ENCODE measurements around the gene PRKN.

DNA sequence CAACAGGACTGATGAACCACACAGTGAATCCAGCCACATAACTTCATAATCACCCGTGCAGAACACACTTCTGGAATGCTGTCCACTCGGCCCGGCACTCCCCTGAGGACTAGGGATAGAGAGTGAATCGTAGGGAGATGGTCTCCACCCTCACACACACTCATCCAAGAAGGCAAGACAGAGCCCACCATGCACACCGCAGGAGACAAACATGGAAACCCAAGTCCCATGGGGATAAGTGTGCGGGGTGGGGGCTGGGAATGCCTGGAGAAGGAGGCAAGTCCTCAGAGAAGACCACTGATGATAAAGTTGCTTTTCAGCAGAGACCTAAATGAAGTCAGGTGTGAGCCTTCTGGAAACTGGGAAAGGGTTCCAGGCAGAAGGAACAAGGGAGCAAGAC, 1054.5 kb downstream of the PRKN start:
- TF ChIP-seq, protein P1, sequence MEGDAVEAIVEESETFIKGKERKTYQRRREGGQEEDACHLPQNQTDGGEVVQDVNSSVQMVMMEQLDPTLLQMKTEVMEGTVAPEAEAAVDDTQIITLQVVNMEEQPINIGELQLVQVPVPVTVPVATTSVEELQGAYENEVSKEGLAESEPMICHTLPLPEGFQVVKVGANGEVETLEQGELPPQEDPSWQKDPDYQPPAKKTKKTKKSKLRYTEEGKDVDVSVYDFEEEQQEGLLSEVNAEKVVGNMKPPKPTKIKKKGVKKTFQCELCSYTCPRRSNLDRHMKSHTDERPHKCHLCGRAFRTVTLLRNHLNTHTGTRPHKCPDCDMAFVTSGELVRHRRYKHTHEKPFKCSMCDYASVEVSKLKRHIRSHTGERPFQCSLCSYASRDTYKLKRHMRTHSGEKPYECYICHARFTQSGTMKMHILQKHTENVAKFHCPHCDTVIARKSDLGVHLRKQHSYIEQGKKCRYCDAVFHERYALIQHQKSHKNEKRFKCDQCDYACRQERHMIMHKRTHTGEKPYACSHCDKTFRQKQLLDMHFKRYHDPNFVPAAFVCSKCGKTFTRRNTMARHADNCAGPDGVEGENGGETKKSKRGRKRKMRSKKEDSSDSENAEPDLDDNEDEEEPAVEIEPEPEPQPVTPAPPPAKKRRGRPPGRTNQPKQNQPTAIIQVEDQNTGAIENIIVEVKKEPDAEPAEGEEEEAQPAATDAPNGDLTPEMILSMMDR (IDR thresholded peaks at IDR 0.05; ENCODE audit: poor library complexity, severe bottlenecking): no peak
- TF ChIP-seq TAF1 (IDR thresholded peaks at IDR 0.05; ENCODE audit: low read depth) (no peak), EZH2 (IDR thresholded peaks at IDR 0.05; ENCODE audit: borderline replicate concordance, insufficient read depth, low read length, poor library complexity, severe bottlenecking) (no peak), SMC3 (conservative IDR thresholded peaks at IDR 0.05; ENCODE audit: poor library complexity) (no peak), POLR2AphosphoS5 (IDR thresholded peaks at IDR 0.05) (no peak), EP300 (conservative IDR thresholded peaks at IDR 0.05; ENCODE audit: poor library complexity, severe bottlenecking) (no peak), MXI1 (conservative IDR thresholded peaks at IDR 0.05; ENCODE audit: poor library complexity, severe bottlenecking) (no peak)
- TF ChIP-seq, protein P2, sequence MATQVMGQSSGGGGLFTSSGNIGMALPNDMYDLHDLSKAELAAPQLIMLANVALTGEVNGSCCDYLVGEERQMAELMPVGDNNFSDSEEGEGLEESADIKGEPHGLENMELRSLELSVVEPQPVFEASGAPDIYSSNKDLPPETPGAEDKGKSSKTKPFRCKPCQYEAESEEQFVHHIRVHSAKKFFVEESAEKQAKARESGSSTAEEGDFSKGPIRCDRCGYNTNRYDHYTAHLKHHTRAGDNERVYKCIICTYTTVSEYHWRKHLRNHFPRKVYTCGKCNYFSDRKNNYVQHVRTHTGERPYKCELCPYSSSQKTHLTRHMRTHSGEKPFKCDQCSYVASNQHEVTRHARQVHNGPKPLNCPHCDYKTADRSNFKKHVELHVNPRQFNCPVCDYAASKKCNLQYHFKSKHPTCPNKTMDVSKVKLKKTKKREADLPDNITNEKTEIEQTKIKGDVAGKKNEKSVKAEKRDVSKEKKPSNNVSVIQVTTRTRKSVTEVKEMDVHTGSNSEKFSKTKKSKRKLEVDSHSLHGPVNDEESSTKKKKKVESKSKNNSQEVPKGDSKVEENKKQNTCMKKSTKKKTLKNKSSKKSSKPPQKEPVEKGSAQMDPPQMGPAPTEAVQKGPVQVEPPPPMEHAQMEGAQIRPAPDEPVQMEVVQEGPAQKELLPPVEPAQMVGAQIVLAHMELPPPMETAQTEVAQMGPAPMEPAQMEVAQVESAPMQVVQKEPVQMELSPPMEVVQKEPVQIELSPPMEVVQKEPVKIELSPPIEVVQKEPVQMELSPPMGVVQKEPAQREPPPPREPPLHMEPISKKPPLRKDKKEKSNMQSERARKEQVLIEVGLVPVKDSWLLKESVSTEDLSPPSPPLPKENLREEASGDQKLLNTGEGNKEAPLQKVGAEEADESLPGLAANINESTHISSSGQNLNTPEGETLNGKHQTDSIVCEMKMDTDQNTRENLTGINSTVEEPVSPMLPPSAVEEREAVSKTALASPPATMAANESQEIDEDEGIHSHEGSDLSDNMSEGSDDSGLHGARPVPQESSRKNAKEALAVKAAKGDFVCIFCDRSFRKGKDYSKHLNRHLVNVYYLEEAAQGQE (IDR thresholded peaks at IDR 0.05; ENCODE audit: borderline replicate concordance): no peak

All from neural cell (in vitro differentiated cells).